Skin epidermis (tissue), 12 donors: Measurements from ENCODE around the gene LURAP1L.
A peak's percentile ranks its signal among the peaks of the same experiment; 100 is the strongest.
"Not testable (repeated sequence)": the region's sequence is repeated elsewhere in the genome, so short reads cannot be mapped to it uniquely, and the experiment has no call there.

Source experiments
- H3K27ac ChIP-seq, 21 experiments: fragments of 200-600 bp; sonication (generic) in 11 of 21; one replicate each; pipeline ENCODE4 v1.5.0; 2020; ENCODE audit warnings: mild to moderate bottlenecking in 3 of 21, inconsistent platforms in 2 of 21, moderate library complexity in 2 of 21
- H3K4me3 ChIP-seq, 7 experiments: fragments of 200-600 bp; sonication (generic) in 2 of 7; one replicate each; pipeline ENCODE4 v1.5.0; 2020; ENCODE audit warnings: inconsistent platforms in 2 of 7, mild to moderate bottlenecking in 2 of 7, moderate library complexity in 1 of 7

The LURAP1L gene

GRCh38 chr9:12847561-12847960, 72.7 kb downstream of the LURAP1L start:
- Histone ChIP-seq H3K27ac (no peak overlapping the region), H3K4me3 (no peak overlapping the region)

- peak overlapping the region in 5 of 21 experiments; percentile 3 to 50 (median 27) for H3K27ac ChIP-seq
These were observed 74.7 kb downstream of the LURAP1L start for GRCh38 chr9:12849486-12850003.

GRCh38 chr9:12851341-12852090, 76.7 kb downstream of the LURAP1L start:
- Histone ChIP-seq H3K27ac (peak overlapping the region in 3 of 21 experiments; percentile 17 to 37 (median 18)), H3K4me3 (no peak overlapping the region)

More at GRCh38 chr9:12849486-12850003, 74.7 kb downstream of the LURAP1L start:
- H3K4me3 ChIP-seq: no peak overlapping the region

- H3K4me3 ChIP-seq: no peak overlapping the region
- H3K27ac ChIP-seq: no peak overlapping the region
These were observed 78.2 kb downstream of the LURAP1L start for GRCh38 chr9:12853051-12853450.

- H3K4me3 ChIP-seq: no peak overlapping the region
- no peak overlapping the region for H3K27ac ChIP-seq
These were observed 79.4 kb downstream of the LURAP1L start for GRCh38 chr9:12854221-12854620.

- no peak overlapping the region for H3K4me3 ChIP-seq
- peak overlapping the region in 2 of 21 experiments; percentile 9 to 34 for H3K27ac ChIP-seq
These were observed 80.2 kb downstream of the LURAP1L start for GRCh38 chr9:12855066-12855465.

- Histone ChIP-seq H3K27ac (no peak overlapping the region), H3K4me3 (no peak overlapping the region)
These were observed 81.8 kb downstream of the LURAP1L start for GRCh38 chr9:12856603-12857002.

- Histone ChIP-seq H3K27ac (peak overlapping the region in 14 of 21 experiments; percentile 3 to 78 (median 46)), H3K4me3 (no peak overlapping the region)
These were observed 85.0 kb downstream of the LURAP1L start for GRCh38 chr9:12859704-12860251.

GRCh38 chr9:12860998-12861397, 86.2 kb downstream of the LURAP1L start:
- Histone ChIP-seq H3K4me3 (no peak overlapping the region), H3K27ac (peak overlapping the region in 9 of 21 experiments; percentile 12 to 78 (median 52))

- H3K27ac ChIP-seq: peak overlapping the region in 1 of 21 experiments; percentile 29
- no peak overlapping the region for H3K4me3 ChIP-seq
These were observed 88.0 kb downstream of the LURAP1L start for GRCh38 chr9:12862611-12863410.

GRCh38 chr9:12863618-12864017, 88.8 kb downstream of the LURAP1L start:
- peak overlapping the region in 2 of 21 experiments; percentile 4 to 29 for H3K27ac ChIP-seq

GRCh38 chr9:12865380-12865779, 90.6 kb downstream of the LURAP1L start:
- H3K4me3 ChIP-seq, H3K27ac ChIP-seq: not testable (repeated sequence)

More at GRCh38 chr9:12863618-12864017, 88.8 kb downstream of the LURAP1L start:
- H3K4me3 ChIP-seq: no peak overlapping the region
